KG1 (cell line): ENCODE measurements around the gene SYK.
"Not testable (repeated sequence)": the region's sequence is repeated elsewhere in the genome, so short reads cannot be mapped to it uniquely, and the experiment has no call there.

Experiments
- DNase-seq: peaks from one replicate; lab custom pipeline; 2025; lab: John Stamatoyannopoulos, UW

SYK gene

DNA sequence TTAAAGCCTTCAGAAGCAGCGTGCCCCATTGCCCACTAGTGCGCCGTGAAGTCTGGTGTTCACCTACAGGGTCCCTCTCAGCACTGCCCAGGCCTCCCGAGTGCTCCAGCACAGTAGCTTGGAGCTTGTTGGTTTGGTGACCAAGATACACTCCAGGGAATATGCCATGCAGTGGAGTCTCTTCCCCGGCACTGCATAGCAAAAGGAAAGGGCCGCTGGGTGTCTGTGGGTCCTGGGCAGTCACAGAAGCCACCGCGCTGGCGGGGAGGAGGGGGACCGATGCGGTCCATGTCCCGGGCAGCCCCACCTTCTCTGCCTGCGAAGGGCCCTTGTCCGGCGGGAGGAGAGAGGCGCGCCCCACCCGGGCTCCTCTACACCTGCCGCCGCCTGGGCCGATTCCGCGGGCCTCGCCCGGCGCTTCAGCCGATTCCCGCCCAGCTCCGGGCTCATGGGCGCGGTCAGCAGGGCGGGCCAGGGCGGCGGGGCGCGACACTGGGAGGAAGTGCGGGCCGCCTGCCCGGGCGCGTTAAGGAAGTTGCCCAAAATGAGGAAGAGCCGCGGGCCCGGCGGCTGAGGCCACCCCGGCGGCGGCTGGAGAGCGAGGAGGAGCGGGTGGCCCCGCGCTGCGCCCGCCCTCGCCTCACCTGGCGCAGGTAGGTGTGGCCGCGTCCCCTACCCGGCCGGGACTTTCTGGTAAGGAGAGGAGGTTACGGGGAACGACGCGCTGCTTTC lies at the start of gene SYK:
TSS of gene SYK (plus strand) at position 579 of the 732 bp plus-strand sequence. CDS start 42,080 bp downstream, outside the sequence.
- DNase-seq = peak; percentile 91

DNA sequence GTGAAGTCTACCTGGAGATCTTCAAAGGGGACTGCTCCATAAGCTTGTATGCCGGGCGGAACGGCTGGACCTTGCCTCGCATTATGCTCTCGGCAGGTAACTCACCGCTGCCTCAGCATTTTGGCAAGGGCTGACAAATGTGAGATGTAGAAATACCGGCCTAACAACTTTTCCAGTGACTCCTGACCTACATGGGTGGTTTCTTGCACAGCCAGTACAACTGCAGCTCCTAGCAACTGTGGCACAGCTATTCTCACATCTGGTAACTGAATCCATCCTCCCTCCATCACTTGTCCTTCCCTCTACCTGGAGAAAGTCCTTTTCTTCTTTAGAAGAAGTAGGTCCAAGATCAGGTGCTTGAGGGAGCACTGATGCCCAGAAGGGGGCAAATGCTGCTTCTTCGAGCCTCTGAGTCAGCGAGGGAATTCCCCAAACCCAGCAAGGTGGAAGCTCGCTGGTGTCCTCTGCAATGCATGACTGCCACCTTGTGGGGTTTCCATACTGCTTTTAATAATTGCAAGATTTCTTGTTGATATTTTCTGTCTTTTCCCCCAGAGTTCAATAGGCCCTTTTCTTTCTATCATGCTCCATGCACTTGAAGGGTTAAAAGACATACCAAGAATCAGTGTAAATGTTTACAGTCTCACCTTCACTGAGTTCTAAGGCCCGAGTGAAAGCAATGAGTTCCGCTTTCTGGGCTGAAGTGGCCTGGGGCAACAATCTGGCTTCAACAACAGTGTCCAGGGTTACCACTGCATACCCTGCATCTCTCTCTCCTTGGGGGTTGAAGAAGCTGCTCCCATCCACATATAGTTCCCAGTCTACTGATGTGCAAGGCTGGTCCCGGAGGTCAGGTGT lies 45.9 kb upstream of the SYK start:
- DNase-seq = not testable (repeated sequence)

DNA sequence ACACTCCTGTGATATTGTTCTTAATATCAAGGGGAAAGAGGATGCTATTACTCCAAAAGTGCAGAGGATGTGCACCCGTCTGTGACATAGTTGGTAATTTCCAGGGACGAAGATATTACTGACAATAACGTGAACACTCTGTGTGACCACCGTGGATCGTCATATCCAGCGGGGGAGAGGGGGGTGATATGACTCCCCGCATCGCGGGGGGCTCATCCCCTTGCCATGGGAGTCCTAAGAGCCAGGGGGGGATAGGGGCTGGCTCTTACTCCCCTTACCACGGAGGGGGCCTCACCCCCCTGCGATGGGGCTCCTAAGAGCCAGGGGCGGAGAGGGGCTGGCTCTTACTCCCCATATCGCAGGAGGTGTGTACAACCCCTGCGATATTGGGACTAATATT lies 41.0 kb upstream of the SYK start:
- not testable (repeated sequence) for DNase-seq

DNA sequence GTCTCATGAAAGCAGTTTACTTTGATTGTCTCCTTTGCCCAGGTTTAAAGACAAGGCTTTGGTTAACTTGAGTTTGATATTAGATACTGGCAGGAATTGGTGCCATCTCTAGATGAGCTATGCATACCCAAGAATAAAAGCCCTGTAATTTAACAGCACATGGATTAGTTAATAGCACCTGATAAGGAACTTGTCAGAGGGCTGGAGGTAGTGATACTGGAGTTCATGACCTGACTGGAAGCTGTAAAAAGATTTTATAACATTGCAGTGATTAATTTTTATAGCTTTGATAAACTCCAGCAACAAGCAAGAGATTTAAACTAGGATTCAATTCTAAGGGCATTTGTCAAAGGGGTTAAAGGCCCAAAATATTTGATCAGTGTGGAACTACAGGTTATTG lies 34.9 kb upstream of the SYK start:
- DNase-seq = no peak

DNA sequence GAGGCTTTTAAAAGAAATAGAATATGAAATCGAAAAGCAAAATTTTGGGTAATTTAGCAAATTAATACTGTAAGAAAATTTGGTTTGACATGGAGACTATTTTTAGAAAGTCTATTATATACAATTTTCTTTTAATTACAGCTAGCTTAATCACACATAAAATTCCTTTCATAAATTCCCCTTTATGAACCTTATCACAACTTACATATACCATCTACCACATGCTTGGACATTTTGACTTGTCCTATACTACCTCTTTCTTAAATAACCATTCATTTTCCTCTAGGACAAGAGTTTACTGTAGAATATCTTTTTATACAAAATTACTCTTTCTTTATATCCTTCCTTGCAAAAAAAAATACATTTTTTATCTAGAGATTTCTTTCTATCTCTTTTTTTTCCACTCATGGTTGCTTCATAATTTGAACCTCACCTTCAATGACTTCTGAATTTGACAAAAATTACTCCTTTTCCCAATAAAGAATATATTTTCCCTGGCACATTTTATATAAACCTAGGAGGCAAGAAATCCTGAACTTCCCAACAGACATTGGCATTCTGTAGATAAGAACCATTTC lies 34.0 kb upstream of the SYK start:
- no peak for DNase-seq

DNA sequence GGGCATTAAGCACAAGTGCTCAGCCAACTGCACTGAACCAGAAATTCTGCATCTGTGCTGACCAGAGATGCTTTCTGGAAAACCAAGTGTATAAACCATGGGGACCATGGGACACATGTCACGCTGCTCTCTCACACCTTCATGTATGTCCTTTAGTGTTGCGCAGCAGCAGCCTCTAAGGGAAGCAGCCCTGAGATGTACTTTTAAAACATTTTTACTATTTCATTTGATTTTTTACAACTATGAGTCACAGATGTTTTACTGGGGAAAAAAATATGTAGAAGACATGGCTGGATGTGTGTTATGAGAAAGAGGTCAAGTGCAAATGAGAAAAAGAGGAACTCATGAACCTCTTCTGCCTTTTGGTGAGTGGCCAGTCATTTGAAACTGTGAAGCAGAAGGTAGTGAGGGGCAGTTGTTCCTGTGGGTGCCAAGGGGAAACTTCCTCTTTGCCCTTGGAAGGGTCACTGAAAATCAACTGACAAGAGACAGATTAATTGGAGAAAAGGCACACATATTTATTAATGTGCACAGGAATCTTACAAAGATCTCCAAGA lies 31.4 kb upstream of the SYK start:
- DNase-seq = no peak

DNA sequence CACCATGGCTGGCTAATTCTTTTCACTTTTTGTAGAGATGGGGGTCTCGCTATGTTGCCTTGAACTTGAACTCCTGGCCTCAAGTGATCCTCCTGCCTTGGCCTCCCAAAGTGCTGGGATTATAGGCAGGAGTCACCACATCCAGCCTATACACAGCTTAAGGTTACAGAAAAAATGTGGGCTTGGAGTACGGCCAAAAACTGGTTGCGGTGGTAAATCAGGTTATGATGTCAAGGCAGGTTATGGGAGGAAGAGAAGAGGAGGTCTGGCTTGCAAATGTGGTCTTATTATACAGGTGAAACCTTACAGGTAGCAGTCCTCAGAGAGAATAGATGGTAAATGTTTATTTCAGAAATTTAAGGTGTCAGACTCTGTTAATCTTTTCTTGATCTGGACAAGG lies 30.7 kb upstream of the SYK start:
- DNase-seq = no peak

DNA sequence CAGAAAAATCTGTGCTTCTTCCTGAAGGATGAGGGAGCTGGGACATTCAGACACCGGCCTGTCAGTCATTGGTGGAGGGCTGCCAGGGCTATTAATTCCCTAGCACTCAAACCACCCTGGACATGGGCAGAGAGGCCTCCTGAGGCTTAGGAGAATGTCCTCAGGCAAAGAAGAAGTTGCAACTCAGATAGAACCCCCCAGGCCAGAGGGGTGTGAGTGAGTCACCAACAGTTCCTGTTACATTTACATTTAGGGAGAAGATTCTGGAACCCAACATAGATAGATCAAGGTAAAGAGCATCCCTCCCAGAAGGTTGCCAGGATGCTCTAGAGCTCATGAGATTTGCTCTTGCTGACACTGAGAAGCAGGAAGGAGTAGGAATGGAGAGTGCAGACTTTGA lies 29.2 kb upstream of the SYK start:
- no peak for DNase-seq

DNA sequence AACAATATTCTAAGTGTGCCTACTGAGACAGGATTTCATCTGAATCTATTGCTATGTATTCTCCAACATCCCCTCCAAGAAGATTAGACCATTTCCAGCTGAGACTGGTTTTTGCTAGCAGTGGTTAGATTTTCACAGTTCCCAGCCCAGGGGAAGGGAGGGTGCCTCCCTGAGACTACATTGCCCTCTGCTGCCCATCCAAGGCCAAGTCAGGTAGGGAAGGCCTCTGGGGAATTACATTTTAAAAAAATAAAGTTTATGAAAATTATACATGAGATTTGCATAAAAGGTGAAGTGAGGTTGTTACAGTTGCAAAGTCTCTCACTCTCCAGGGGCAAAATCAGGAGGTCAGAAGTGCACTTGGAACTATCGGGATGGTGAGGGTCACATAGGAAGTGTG lies 28.0 kb upstream of the SYK start:
- DNase-seq = no peak

DNA sequence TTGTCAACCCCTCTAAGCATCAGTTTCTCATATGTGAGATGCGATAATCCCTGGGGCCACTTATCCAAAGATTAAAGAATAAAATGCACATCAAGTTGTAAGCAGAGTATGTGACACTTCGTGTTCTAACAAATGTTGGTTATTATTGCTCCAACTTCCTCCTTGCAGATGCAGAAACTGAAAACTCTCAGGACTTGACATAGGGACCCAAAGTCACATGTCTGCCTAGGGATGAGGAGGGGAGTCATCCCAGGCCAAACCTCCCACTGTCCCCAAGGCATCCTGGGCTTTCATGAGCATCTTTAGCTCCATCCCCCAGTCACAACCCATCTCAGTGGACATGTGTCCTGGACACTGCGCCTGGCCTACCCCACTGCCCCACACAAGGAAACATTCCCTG lies 27.5 kb upstream of the SYK start:
- DNase-seq = no peak

DNA sequence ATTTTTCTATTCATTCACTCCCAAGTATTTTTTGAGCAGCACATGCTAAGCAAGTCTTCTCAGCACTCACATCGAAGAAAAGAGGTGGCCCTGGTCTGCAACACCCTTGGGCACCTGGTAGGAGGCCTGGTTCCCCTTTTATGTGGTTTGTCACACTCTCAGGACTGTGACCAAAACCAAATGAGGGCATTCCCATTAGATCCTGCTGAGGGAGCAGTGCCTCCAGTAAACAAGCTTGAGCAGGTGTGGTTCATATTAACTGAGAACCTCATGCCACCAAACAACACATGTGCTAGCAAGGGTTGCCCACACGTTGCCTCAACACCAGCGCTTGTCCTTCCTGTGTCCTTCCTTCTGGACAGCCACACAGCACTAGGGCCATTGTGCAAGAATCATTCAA lies 26.9 kb upstream of the SYK start:
- DNase-seq = no peak

DNA sequence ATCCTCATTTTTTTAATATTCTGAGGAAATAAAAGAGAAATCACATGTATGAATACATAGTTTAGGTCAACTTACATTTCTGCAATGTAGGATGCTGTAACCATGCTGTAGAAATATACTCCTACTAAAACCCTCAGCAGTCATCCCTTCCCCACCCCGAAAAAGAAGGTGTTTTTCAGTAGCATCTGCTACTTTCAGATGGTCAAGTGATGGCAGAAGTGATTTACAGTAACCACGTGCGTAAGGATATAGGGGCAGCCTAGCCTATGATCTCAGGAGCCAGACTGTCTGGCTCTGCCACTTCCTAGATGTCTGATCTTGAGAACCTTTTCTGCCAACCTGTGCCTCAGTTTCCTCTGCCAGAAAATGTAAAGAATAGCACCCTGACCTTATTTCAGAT lies 26.0 kb upstream of the SYK start:
- no peak for DNase-seq

DNA sequence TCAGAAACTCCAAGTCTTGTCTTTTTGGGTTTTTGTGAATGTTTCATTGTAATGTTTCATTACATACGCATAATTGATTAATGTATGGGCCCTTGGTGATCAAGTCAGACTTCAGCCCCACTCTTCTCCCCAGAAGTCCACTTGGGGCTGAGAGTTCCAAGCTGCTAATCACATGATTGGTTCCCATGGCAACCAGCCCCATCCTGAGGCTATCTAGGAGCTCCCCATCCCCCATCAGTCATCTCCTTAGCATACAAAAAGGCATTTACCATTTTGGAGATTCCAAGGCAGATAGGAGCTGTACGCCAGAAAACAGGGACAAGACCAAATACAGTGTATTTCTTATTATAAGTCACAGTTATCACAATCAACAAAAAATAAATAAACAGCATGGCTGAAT lies 22.9 kb upstream of the SYK start:
- no peak for DNase-seq

DNA sequence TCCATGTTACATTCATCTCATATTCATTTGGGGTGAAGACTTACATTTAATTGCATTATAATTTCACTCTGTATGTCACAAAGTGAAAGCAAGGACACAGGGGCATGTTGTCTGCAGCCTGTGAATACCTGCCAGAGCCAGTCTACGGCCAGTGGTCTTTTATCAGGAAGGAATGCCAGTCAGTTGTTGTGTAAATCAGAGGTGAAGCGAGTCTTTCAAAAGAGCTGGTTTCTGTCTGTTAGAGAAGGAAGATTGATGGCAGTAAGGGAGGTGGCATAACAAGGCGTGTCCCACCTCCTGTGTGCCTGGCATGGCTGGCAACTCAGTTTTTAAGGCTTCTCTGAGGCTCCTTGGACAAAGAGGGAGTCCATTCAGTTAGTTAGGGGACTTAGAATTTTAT lies 18.1 kb upstream of the SYK start:
- DNase-seq = no peak

DNA sequence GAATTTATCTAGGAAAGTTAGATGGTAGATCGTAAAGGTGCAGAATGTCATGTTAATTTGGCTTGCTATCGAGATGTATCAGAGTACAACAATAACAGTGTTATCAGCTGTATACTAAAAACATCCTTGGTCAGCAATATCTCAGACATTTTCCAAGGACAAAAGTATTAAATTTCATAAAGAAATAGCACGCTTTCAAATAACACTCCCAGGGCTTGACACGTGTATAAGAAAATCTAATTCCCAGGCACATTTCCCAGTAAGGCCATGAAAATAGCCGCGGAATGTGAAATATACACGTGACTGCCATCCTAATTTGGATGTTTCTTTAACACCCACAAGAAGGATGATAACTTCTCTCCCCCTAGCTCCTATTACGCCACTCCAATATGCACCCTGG lies 17.7 kb upstream of the SYK start:
- no peak for DNase-seq

DNA sequence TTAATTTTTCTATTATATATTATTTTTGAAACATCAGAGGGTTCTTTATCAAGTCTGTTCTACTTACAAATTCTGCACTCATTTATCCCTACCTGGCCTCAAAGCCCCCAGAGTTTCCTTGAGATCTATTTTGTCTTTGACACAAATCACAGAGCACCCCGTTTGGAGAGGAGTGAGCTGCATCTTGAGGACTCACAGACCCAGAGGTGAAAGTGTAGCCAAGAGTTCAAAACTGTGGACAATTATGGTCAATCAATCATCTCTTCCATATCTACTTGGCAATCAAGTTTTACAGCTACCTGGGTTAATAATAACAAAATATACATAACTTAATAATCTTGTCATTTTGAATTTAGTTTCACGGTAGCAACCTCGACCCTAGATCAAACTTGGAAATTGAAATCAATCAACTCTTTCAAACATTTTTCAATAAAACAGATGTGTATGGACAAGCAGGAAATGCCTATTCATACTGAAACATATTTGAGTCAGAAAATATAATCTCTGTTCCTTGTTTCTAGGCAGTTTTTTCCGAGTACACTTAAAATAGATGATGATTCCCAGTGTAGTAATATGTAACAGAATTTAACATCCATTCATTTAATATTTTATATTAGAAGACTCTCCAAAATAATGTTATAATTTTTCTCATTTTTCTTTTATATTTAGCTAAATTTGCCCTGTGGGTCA lies 13.7 kb upstream of the SYK start:
- no peak for DNase-seq

DNA sequence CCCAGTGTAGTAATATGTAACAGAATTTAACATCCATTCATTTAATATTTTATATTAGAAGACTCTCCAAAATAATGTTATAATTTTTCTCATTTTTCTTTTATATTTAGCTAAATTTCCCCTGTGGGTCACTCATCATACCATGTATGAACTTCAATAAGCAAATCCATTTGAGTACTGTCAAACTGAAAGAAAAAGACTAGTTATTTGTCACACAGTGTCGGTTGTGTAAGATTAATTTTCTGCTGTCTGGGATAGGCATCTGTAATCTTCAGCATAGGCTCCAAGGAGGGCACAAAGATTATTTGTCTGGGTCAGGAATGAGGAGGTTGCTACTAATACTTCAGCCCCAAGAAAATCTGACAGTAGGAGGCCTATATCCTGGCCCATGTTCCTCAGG lies 13.1 kb upstream of the SYK start:
- not testable (repeated sequence) for DNase-seq

DNA sequence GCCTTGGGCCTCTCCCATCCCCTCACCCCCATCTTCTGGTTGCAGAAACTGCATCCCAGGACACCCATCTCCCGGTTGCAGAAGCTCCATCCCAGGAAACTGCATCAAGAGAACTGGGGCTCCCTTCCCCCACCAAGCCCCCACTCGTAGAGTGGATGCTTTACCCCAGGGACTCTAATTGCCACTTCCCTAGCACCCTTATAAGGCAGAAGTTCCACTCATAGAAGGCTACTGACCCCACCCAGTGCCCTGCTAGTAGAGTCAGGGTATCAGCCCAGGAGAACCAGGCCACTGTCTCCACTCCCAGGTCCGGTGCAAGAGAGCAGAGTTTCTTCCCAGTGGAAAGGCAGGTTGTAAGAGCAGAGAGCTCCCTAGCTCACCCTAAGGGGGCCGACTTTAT lies 12.2 kb upstream of the SYK start:
- no peak for DNase-seq

DNA sequence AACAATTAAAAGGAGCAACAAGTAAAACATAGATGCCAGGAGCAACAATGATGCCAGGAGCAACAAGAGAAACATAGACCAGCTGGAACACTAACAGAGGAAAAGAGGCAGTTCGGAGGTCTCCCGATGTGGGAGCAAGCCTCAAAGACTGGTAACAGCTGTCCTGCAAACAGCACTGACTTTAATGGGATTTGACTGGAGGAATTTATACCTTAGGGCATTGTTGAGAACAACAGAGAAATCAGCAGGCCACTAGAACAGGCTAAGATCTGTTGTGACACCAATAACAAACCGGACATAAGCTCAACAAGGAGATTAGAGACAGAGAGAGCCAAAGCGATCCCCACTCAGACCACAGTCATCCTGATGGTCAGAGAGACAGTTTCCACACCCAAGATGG lies 11.8 kb upstream of the SYK start:
- DNase-seq = no peak

DNA sequence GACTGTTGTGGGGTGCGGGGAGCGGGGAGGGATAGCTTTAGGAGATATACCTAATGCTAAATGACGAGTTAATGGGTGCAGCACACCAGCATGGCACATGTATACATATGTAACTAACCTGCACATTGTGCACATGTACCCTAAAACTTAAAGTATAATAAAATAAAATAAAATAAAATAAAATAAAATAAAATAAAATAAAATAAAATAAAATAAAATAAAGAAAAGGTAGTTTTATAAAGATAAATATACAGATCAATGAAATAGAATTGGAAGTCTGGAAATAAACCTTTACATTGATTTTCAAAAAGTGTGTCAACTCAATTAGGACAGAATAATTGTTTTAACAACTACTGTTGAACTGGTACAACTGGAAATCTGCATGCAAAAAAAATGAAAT lies 8.6 kb upstream of the SYK start:
- DNase-seq = not testable (repeated sequence)

DNA sequence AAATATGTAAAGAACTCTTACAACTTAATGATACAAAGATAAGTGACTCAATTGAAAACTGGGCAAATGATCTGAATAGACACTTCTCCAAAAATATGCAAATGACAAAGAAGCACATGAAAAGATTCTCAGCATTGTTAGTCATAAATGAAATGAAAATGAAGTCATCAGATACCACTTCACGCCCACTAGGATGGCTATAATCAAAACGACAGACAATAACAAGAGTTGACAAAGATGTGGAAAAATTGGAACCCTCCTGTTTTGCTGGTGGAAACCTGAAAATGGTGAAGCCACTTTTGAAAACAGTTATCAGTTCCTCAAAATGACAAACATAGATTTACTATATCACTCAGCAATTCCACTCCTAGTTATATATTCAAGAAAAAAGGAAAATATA lies 7.9 kb upstream of the SYK start:
- DNase-seq = no peak

DNA sequence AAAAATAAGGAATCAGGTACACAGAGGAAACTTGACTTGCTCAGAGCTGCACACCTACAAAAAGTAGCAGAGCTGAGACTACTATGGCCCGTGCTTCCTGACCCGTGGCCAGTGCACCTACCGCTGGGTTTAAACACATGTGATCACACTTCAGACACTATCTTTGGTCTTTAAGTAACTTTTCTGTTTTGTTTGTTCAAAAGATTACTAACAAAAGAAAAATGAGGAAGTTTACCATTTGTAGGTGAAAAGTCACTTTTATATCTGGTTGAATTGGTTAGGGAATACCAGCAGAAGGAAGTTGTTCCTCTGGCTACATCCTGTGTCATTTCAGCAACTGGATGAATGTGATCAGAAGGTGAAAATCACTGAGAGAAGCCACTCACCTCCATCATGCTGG lies 6.5 kb upstream of the SYK start:
- no peak for DNase-seq
